H1 (cell line): ENCODE results near the gene ATP8B3. TPM values are rescaled to one million over a fixed set of nuclear protein-coding genes. Genes with fewer than 3 reads are reported as not detected.
A peak's percentile ranks its signal among the peaks of the same experiment; 100 is the strongest.

ENCODE experiments used
- BCL11A ChIP-seq, 2 experiments: IDR thresholded peaks; one replicate each; pipeline ENCODE4 v1.6.1; 2011; ENCODE audit warnings: low read depth in 2 of 2, low read length in 2 of 2, mild to moderate bottlenecking in 2 of 2
- EGR1 ChIP-seq: IDR thresholded peaks from 2 replicates; pipeline ENCODE4 v1.6.1; 2011; ENCODE audit warnings: low read depth, low read length, borderline replicate concordance
- EZH2 ChIP-seq: fragments of 200-600 bp; sonication (generic); IDR thresholded peaks from 2 replicates; pipeline ENCODE4 v1.7.1; 2012; ENCODE audit warnings: low read depth, mild to moderate bottlenecking, moderate library complexity, low read length, inconsistent platforms; ENCODE audit not compliant: severe bottlenecking
- KDM5A ChIP-seq: fragments of 200-600 bp; IDR thresholded peaks from 2 replicates; pipeline ENCODE4 v1.7.1; 2012; ENCODE audit warnings: mild to moderate bottlenecking, low read length, inconsistent platforms, mixed read lengths
- polyA plus RNA-seq, 7 experiments: library from polyadenylated mRNA; depleted of rRNA in 3 of 7; stranded (reverse) in 5 of 7; unstranded in 2 of 7; fragments of >200 nt in 5 of 7; fragments of 200-250 nt in 2 of 7; gene quantifications; 1 replicate in 5 of 7; 2 replicates in 1 of 7; 4 replicates in 1 of 7; pipeline versions ENCODE4 v1.2.1 to v1.2.3, GENCODE V29; 2011 to 2013; ENCODE audit warnings: missing spikeins in 2 of 7, mixed read lengths in 2 of 7
- total RNA-seq: library from RNA; stranded (reverse); fragmentation: NEBNext Ultra II Directional; extraction: Animal tissue kit (Norgen Biotek cat#: 25700); gene quantifications from 2 replicates; pipeline ENCODE4 v1.2.1, GENCODE V29; 2021
- TF ChIP-seq, protein P1 (sequence below): IDR thresholded peaks from 2 replicates; pipeline ENCODE4 v1.6.1; 2011; ENCODE audit warnings: low read length, improper control_type of control experiment
- TF ChIP-seq, protein P2 (sequence below): IDR thresholded peaks from 2 replicates; pipeline ENCODE4 v1.6.1; 2012; ENCODE audit warnings: low read length, inconsistent platforms
- TF ChIP-seq, protein P3 (sequence below): IDR thresholded peaks from 2 replicates; pipeline ENCODE4 v1.6.1; 2012; ENCODE audit warnings: inconsistent platforms

The ATP8B3 gene
- total and polyA plus RNA-seq, 2 of the 8 experiments (the other 6 are each of a cell fraction or from before 2014, with no cell fraction given), result 4.1 to 9.3 TPM

DNA sequence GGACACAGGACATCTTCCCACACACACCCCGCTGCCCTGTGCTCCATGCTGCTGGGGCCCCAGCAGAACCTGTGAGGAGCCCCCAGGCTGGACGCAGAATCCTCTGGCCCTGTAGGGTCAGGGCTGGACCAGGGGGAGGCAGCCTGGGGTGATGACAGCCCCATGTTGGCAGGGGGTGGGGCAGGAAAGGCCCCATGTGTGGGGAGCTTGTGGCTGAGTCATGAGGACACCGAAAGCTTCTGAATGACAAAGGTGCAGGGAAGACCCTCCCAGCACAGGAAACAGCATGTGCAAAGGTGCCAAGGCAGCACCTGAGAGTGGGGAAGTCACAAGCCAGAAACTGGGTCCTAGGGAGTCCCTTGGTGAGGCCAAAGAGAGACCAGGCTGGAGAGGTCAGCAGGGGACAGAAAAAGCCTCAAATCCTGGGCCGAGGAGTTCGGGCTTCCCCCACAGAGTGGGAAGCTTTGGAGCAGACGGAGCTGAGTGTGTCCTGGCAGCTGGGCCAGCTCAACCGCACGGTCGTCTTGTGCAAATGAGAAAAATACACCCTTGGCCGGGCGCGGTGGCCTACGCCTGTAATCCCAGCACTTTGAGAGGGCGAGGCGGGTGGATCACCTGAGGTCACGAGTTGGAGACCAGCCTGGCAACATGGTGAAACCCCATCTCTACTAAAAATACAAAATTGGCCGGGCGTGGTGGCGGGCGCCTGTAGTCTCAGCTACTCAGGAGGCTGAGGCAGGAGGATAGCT, 17.5 kb downstream of the ATP8B3 start (continued):
- TF ChIP-seq, protein P1, sequence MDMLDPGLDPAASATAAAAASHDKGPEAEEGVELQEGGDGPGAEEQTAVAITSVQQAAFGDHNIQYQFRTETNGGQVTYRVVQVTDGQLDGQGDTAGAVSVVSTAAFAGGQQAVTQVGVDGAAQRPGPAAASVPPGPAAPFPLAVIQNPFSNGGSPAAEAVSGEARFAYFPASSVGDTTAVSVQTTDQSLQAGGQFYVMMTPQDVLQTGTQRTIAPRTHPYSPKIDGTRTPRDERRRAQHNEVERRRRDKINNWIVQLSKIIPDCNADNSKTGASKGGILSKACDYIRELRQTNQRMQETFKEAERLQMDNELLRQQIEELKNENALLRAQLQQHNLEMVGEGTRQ, result no peak
- TF ChIP-seq EGR1, result no peak
- TF ChIP-seq BCL11A (IDR thresholded peaks at IDR 0.05; ENCODE audit: low read depth in 2 of 2, low read length in 2 of 2), result no peak
- TF ChIP-seq, protein P2, sequence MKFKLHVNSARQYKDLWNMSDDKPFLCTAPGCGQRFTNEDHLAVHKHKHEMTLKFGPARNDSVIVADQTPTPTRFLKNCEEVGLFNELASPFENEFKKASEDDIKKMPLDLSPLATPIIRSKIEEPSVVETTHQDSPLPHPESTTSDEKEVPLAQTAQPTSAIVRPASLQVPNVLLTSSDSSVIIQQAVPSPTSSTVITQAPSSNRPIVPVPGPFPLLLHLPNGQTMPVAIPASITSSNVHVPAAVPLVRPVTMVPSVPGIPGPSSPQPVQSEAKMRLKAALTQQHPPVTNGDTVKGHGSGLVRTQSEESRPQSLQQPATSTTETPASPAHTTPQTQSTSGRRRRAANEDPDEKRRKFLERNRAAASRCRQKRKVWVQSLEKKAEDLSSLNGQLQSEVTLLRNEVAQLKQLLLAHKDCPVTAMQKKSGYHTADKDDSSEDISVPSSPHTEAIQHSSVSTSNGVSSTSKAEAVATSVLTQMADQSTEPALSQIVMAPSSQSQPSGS, result no peak
- TF ChIP-seq, protein P3, sequence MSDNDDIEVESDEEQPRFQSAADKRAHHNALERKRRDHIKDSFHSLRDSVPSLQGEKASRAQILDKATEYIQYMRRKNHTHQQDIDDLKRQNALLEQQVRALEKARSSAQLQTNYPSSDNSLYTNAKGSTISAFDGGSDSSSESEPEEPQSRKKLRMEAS, result peak; percentile 30; the same call in 1 of the 2 replicates
- peak; percentile 6 for TF ChIP-seq EZH2
- TF ChIP-seq KDM5A, result no peak
